Measurements from ENCODE around the gene SCUBE1.

GRCh38 chr22:43160497-43161126, 182.6 kb downstream of the SCUBE1 start:
- TF ChIP-seq SUZ12 (IDR thresholded peaks at IDR 0.05; ENCODE audit: extremely low read depth, insufficient read depth, insufficient read length), result no peak
- TF ChIP-seq YY1 (IDR thresholded peaks at IDR 0.05; ENCODE audit: insufficient read depth, insufficient read length), result no peak
